Natural killer cell (primary cell): ENCODE results near the gene REXO4. TPM values are rescaled to one million over a fixed set of nuclear protein-coding genes. Genes with fewer than 3 reads are reported as not detected.

ENCODE experiments used
- ATAC-seq, 3 donors: fragments of 150-1000 bp in 2 of 3; fragments of 200-7000 bp in 1 of 3; cut with Tn5 transposase; 1 replicate in 1 of 3; 2 replicates in 2 of 3; pipeline ENCODE4 v1.10.0; 2021; ENCODE audit warnings: mild to moderate bottlenecking in 2 of 3, moderate library complexity in 2 of 3
- DNase-seq, 2 donors: peaks; one replicate each; pipeline versions ENCODE4 v3.0.0 to v3.0.0-alpha.2; 2013 to 2021; ENCODE audit warnings: mixed read lengths in 1 of 2
- H3K27ac ChIP-seq: one replicate; pipeline ENCODE4 v1.5.1; 2013; ENCODE audit warnings: mild to moderate bottlenecking, low read length
- H3K27me3 ChIP-seq: one replicate; pipeline ENCODE4 v1.6.1; 2013; ENCODE audit warnings: low read length; ENCODE audit not compliant: control insufficient read depth, insufficient read depth
- H3K36me3 ChIP-seq: one replicate; pipeline ENCODE4 v1.6.1; 2013; ENCODE audit warnings: low read length; ENCODE audit not compliant: control insufficient read depth, insufficient read depth
- H3K4me1 ChIP-seq: one replicate; pipeline ENCODE4 v1.6.1; 2013; ENCODE audit warnings: low read length; ENCODE audit not compliant: control insufficient read depth, insufficient read depth
- H3K4me3 ChIP-seq: one replicate; pipeline ENCODE4 v1.5.1; 2013; ENCODE audit warnings: low read length
- H3K9me3 ChIP-seq: one replicate; pipeline ENCODE4 v1.6.1; 2013; ENCODE audit warnings: low read length; ENCODE audit not compliant: control insufficient read depth, insufficient read depth
- H3K27ac Mint-ChIP-seq, 2 donors: one replicate each; pipeline ENCODE4 v1.8.0; 2022; ENCODE audit warnings: mild to moderate bottlenecking in 2 of 2, mixed read lengths in 2 of 2, moderate library complexity in 1 of 2
- H3K27me3 Mint-ChIP-seq, 2 donors: one replicate each; pipeline ENCODE4 v1.8.0; 2022; ENCODE audit warnings: low read depth in 2 of 2, mixed read lengths in 2 of 2
- H3K36me3 Mint-ChIP-seq: one replicate; pipeline ENCODE4 v1.8.0; 2022; ENCODE audit warnings: mixed read lengths
- H3K4me1 Mint-ChIP-seq, 2 donors: one replicate each; pipeline ENCODE4 v1.8.0; 2022; ENCODE audit warnings: mixed read lengths in 2 of 2
- H3K4me3 Mint-ChIP-seq: one replicate; pipeline ENCODE4 v1.8.0; 2022; ENCODE audit warnings: mild to moderate bottlenecking, moderate library complexity, mixed read lengths
- H3K9me3 Mint-ChIP-seq, 2 donors: one replicate each; pipeline ENCODE4 v1.8.0; 2022; ENCODE audit warnings: mixed read lengths in 2 of 2
- CTCF ChIP-seq: fragments of 200-600 bp; IDR thresholded peaks from one replicate; pipeline ENCODE4 v1.8.0; 2022; ENCODE audit warnings: antibody characterized with exemption
- WGBS: methylation state at CpG from one replicate; pipeline ENCODE4 v1.1.7; 2013; ENCODE audit warnings: missing lambda C conversion rate; ENCODE audit not compliant: insufficient coverage; 5-methylcytosine and 5-hydroxymethylcytosine counted together
- intact Hi-C: fragments of 100-400 bp; cut with micrococcal nuclease; formaldehyde crosslinking; loops from one replicate; pipeline ENCODE4 v1.14.2; 2022
- total RNA-seq, 4 donors: library from RNA; stranded (reverse); fragments of 120-200 nt in 1 of 4; gene quantifications; one replicate each; pipeline versions ENCODE4 v1.2.3 to v1.2.4, GENCODE V29; 2013 to 2022

The REXO4 gene
- total RNA-seq, 3 donors from 2014 or later (not counting 1 experiment from before 2014, with no cell fraction given): 14.2 to 21.6 (median 18.8) TPM

GRCh38 chr9:133461975-133462374 lies 44.2 kb upstream of the REXO4 start:
- peaks cover 0 to 14% of the 10 kb centered on the region in 2 donors for H3K4me1 Mint-ChIP-seq
- H3K4me3 Mint-ChIP-seq: no peak overlapping the region
- H3K27ac Mint-ChIP-seq: no peak overlapping the region
- DNase-seq (no peak), ATAC-seq (no peak)
- no peaks in the 10 kb centered on the region for H3K36me3 Mint-ChIP-seq
- Histone ChIP-seq H3K4me1 (peaks cover 23% of the 10 kb centered on the region), H3K27me3 (no peaks in the 10 kb centered on the region), H3K36me3 (no peaks in the 10 kb centered on the region), H3K9me3 (no peaks in the 10 kb centered on the region), H3K4me3 (no peak overlapping the region), H3K27ac (no peak overlapping the region)
- 73% methylated on average over 4 of the region's 4 CpGs for WGBS
- intact Hi-C loops: no loop called here
- H3K9me3 Mint-ChIP-seq: no peaks in the 10 kb centered on the region
- no peak for TF ChIP-seq CTCF
- H3K27me3 Mint-ChIP-seq: no peaks in the 10 kb centered on the region

- peak in 1 of 2 donors; percentile 80 for DNase-seq
- no peak for TF ChIP-seq CTCF
- H3K4me1 ChIP-seq: peaks cover 23% of the 10 kb centered on the region
- 26% methylated on average over 30 of the region's 30 CpGs for WGBS
- Mint-ChIP-seq H3K27me3 (no peaks in the 10 kb centered on the region), H3K4me3 (peak overlapping the region; percentile 78), H3K9me3 (no peaks in the 10 kb centered on the region), H3K27ac (peak overlapping the region; percentile 92 to 97), H3K36me3 (no peaks in the 10 kb centered on the region), H3K4me1 (peaks cover 0 to 14% of the 10 kb centered on the region in 2 donors)
- intact Hi-C loops: no loop called here
- no peaks in the 10 kb centered on the region for H3K27me3 ChIP-seq
- H3K9me3 ChIP-seq: no peaks in the 10 kb centered on the region
- H3K4me3 ChIP-seq: peak overlapping the region; percentile 81
- no peaks in the 10 kb centered on the region for H3K36me3 ChIP-seq
- H3K27ac ChIP-seq: peak overlapping the region; percentile 90
- peak; percentile 1 to 19 (median 11) for ATAC-seq
Measured at GRCh38 chr9:133460405-133461175, 42.8 kb upstream of the REXO4 start.

DNA sequence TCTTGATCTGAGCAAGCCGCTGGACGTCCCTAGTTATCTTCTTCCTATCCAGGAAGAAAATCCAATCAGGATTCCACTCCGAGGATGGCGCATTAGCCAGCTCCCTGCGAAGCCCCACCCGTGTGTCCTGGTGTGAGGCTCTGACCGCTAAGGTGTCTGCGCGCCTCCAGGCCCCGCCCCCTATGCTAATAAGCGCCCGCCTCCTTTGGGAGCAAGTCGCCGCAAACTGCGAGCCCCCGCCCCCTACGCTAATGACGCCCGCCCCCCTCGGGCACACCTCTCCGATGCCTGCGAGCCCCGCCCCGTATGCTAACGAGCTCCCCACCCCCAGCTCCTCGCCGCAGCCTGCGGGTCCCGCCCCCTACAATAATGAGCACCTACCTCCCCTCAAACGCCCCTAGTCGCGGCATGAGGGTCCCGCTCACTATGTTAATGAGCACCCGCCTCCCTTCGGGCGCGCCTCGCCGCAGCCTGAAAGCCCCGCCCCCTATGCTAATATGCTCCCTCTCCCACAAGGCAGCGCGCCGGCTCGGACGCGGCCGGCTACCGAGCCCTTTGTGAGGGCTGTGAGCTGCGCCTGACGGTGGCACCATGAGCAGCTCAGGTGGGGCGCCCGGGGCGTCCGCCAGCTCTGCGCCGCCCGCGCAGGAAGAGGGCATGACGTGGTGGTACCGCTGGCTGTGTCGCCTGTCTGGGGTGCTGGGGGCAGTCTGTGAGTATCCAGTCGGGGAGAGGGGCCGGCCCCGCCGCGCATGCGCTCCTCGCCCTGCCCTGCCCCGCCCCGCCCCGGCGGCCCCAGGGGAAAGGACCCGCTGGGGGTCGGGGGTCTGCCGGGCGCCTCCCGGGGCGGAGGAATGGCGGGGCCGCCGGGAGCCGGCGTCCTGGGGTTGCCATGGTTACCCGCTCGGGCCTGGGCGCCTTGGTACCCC lies 41.9 kb upstream of the REXO4 start, which contains the start of gene CACFD1:
Gene CACFD1 (plus strand): TSS at position 503 of the 929 bp plus-strand sequence. CDS start 89 bp downstream, at position 592.
- Histone ChIP-seq H3K27me3 (no peaks in the 10 kb centered on the region), H3K4me1 (peaks cover 23% of the 10 kb centered on the region), H3K9me3 (no peaks in the 10 kb centered on the region), H3K4me3 (peak within 1 kb of the TSS; percentile 81), H3K27ac (peak within 1 kb of the TSS; percentile 90), H3K36me3 (no peaks in the 10 kb centered on the region)
- no peaks in the 10 kb centered on the region for H3K27me3 Mint-ChIP-seq
- ATAC-seq: peak; percentile 84 to 90 (median 85)
- intact Hi-C loops: loop anchor here (1.0 kb wide), 1 partner anchor 20 kb away; the partner anchor contains the start of gene SLC2A6
- peaks cover 0 to 14% of the 10 kb centered on the region in 2 donors for H3K4me1 Mint-ChIP-seq
- peak; percentile 88 to 94 for DNase-seq
- no peaks in the 10 kb centered on the region for H3K9me3 Mint-ChIP-seq
- H3K4me3 Mint-ChIP-seq: peak within 1 kb of the TSS; percentile 98
- peak within 1 kb of the TSS; percentile 92 to 97 for H3K27ac Mint-ChIP-seq
- no peak for TF ChIP-seq CTCF
- no peaks in the 10 kb centered on the region for H3K36me3 Mint-ChIP-seq
- WGBS: under 1% methylated on average over 79 of the region's 86 CpGs
